Erythroblast (primary cell): Measurements from ENCODE around the gene HIGD2A.

ENCODE experiments used
- GATA1 ChIP-seq: IDR thresholded peaks from 2 replicates; pipeline ENCODE4 v1.6.1; 2011; ENCODE audit warnings: low read depth, mild to moderate bottlenecking, control low read depth, low read length, moderate library complexity
- POLR2A ChIP-seq: IDR thresholded peaks from 2 replicates; pipeline ENCODE4 v1.6.1; 2011; ENCODE audit warnings: mild to moderate bottlenecking, low read length

DNA sequence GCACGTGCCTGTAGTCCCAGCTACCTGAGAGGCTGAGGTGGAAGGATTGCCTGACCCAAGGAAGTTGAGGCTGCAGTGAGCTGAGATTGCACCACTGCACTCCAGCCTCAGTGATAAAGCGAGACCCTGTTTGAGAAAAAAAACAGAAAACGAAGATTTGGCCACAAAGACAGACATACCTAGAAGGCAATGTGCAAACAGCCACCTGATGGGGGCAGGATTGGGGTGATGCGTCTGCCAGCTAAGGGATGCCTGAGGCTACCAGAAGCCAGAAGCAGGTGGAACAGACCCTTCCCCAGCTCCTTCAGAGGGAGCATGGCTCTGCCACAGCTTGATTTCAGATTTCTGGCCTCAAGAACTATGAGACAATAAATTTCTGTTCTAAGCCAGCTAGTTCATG lies 2.9 kb downstream of the HIGD2A start:
- TF ChIP-seq POLR2A, result no peak
- no peak for TF ChIP-seq GATA1
